GM18498 (cell line): ENCODE results near the gene MYBPH.

ENCODE experiments used
- ATAC-seq: cut with Tn5 transposase; IDR thresholded peaks from one replicate; pipeline ENCODE4 v1.9.1; 2021; ENCODE audit warnings: mild to moderate bottlenecking, moderate library complexity; ENCODE audit not compliant: unreplicated experiment

Gene MYBPH

DNA sequence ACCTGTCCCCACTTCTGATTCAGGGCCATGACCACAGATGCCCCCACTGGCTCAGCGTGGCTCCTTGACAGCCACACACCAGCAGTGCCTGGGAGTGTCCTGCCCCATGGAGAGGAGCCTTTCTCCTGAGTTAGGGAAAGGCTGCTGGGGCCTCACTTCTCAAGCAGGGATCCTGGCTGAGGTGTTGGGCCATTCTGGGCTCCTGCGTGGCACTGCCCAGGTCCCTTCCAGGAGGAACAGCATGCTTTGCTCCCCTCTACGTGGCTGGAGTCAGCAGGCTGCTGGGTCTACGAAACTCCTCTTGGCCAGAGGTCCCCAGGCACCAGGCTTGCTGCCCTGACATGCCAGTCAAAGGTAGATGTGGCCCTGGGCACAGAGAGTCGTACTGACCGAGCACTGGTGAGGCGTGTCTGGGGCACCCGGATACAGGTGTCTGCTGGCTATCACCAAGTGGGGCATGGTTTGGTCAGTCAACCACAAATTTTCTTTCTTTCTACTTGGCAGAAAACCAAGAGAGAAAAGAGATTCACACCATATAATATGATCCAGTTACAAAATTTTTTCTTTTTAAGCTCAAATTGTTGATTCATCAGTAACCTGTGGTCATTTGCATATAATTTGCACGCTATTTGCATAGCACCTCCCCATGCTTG, 44.0 kb downstream of the MYBPH start:
- ATAC-seq: no peak

DNA sequence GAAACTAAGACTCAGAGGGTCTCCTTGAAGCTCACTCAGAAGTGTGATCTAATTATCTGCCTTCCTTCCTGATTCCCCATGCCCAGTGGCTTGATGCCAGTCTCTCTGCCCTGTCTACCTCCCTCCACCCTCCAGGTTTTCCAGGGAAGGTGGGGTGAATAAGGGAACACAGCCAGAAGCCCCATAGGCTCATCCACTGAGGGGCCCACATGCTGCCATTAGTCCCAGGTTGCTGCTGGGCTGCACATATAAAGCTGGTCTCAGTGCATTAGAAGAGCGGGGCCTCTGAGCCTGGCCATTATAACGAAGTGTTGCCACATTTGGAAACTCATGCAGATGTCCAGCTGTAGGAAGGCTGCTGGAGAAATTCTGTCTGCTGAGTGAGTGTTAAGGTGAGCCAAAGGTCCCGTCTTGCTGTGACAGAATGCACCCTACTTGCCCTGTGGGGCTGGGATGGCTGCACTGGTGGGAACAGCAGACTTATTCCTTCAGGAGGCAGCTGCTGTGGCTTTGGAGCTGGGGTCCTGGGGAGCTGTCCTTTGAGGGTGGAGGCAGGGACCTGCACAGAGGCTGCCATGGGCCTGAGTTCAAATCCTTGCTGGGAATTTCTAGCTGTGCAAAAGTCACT, 45.2 kb downstream of the MYBPH start:
- ATAC-seq: no peak

DNA sequence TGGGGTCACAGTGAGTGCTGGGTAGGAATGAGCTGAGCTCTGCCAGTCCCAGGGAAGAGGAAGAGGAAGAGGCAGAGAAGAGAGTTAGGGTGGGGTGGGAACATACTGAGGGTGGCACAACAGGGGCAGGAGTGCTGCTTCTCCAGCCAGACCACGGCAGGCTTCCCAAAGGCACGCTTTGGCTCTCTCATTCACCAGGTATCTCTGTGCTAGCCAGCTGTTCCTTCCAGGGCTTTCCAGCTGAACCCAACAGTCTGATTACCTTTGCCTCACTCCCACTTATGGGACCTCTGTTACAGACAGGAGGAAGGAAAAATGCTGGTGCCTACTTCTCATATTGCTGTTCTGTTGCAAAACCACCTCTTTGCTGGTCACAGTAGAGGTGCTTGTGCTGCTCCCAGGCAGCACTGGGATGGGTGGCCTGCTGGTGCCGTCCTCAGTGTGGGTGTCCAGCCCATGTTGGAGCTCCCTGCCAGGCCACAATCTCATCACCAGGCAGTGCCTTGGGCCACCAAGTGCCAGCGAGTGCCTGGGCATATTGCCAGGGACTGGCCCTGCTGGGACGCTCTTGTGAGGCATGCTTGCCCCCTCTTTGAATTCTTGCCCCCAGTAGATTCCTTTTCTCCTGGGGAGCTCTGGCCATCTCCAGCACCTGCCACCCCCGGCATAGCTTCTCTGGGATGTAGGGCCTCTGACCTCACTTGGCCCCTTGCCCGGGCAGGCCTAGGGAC, 46.0 kb downstream of the MYBPH start:
- ATAC-seq: no peak

- ATAC-seq: no peak
These were observed 46.7 kb downstream of the MYBPH start for GRCh38 chr1:203128716-203129500.

DNA sequence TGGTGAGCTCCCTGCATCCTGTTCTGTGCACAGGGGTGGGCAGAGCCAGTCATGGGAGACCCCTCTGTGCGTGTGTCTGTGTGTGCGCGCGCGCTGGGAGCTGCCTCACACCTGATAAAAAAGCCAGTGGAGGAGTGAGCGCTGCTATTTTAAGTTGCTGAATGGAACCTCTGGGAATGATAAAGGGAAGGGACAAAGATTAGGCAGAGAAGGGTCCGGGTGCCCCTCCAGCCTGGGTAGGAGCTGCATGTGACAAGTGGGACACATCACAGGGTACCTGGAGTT, 47.3 kb downstream of the MYBPH start:
- no peak for ATAC-seq

DNA sequence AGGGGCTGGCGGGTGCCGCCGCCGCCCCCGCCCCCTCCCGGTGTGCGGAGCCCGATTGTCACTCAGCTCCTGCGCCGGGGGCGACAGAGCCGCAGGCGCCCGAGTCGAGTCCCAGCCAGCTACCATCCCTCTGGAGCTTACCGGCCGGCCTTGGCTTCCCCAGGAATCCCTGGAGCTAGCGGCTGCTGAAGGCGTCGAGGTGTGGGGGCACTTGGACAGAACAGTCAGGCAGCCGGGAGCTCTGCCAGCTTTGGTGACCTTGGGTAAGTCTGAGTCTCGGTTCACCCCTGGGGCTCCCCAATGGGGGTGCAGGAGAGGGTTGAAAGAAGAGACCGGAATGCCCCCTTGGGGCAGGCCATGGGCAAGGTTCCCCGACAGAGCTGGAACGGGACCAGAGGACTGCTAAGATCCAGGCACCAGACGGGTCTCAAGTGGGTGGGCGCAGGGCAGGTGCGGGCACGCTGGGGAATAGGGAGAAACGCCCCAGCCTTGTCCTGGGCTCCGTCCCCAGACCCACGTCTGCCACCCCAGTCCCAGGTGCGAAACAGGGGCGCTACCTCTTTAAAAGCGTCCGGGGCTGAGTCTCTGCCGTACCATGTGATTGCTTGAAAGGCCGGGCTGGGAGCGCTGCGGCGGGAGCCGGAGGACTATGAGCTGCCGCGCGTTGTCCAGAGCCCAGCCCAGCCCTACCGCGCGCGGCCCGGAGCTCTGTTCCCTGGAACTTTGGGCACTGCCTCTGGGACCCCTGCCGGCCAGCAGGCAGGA, 47.8 kb downstream of the MYBPH start, which contains the start of gene ADORA1:
ADORA1 (plus strand) TSS at position 61 of the 765 bp plus-strand sequence. CDS start 1,116 bp downstream, outside the sequence.
- no peak for ATAC-seq

GRCh38 chr1:203126866-203127665, 48.6 kb downstream of the MYBPH start:
- no peak for ATAC-seq

- no peak for ATAC-seq
These were observed 49.3 kb downstream of the MYBPH start for GRCh38 chr1:203126151-203126865.

DNA sequence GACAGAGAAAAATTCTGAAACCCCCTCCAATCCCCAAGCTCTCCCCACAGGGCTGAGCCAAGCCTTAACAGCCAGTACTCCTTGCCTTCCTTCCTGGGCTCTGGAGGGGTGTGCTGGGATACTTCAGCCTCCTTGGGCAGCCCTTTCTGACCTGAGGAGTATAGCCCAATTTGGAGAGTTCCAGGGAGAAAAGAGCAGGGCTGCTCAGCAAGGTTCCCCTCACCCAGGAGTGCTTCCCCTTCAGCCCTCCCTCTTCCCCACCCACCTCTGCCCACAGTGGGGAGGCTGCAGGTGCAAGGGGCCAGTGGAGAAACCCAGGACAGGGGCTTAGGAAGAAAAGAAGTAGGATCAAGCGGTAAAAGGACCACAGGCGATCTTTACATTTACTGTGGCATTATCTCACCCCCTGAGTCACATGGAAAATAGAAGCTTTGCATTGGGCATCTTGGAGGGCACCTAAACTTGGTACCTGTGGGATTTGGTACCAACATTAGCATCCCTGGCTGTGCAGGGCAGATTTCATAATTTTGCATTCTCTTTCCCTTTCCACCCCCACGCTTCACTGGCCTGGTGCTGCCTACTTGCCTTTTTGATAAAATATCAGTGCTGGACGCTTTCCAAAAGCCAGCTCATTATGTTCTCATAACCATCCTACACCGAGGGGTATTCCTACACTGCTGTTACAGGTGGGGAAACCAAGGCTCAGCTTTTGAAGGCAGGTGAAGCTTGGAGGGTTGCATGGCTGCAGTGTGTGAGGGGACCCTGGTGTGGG, 50.9 kb downstream of the MYBPH start:
- ATAC-seq: no peak

DNA sequence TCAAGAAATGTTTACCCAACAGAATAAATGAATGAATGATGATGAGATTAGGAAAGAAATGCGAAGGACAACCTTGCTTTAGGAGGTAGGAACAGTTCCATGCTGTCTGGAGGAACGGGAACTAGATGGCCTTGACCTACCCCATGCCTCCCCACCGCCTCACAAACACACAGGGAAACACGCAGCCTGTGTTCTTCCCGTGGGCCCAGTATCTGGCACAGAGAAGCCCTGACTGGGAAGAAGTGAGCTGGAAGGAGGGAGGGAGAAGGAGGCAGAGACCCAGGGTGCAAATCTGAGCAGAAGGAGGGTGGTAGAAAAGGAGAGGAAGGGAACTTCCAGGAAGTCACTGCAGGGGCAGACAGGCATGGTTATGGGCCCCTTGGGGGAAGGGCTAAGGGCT, 51.6 kb downstream of the MYBPH start:
- no peak for ATAC-seq

- no peak for ATAC-seq
These were observed 53.5 kb downstream of the MYBPH start for GRCh38 chr1:203122159-203122558.

DNA sequence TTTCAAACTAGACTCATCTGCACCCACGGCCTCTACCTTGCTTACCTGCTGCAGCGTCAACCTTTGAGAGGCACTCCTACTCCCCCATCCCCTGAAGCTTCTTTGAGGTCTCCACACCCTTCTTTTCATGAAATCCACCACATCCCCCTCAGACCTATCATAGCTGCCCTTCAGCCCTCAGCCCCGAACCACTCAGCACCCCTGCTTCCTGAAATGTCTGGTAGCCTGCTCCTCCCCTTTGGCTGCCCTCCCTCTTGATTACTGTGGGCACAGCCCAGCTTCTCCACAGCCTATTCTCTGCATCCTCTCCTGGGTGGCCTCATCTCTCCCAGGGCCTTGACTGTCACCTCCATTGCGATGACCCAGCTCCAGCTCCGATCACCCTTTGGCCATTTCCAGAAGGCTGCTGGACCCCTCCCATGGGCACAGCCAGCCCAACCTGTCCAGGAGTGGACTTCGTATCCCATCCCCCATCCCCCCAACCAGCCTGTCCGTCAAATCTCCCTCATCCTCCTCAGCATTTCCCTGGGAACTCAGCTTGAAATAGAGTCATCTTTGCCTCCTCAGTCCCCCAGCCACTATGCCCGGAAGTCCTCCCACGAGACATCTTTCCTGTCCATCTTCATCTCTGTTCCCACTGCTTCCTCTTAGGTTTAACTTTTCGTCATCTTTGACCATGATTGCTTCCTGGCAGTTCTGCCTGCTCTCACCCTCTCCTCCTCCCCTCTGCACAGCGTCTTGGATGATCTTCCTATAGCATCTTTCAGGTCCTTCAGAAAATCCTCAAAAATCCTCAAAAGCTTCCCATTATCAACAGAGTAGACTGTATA, 54.2 kb downstream of the MYBPH start:
- no peak for ATAC-seq

DNA sequence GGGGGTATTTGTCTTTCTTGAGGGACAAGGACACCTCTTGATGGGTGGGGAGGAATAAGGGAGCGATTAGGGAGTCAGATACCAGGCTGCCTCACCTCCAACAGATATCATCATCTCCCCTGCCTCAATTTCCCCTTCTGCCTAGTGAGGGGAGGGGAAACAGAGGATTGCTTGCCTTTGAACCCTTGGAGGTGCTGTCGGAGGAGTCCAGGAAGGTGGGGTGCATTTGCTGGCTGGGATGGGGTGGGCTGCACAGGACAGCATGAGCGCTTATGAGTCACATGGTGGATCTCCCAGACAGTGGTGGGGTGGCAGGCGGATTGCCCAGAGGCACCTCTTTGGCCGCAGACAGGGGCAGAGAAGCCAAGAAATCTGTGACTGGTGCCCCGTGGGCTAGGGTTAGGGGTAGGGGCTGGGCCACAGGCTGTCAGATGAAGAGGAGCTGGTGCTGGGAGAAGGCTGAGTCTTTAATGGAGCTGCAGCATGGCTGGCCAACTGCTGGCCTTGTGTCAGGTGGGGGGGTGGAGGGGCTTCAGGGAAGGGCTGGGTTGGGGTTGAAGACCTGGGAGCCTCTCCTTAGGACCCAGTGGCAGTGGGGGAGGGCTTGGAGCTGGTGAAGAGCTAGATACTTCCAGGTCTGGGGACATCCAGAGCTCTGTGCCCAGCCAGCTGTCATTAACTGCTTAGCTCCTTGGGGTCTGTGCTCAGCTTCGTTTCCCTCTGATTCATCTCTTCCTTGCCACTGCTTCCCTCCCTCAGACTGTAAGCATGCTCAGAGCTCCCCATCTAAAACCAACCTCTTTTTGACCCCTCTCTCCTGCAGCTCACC, 55.1 kb downstream of the MYBPH start:
- no peak for ATAC-seq
